Large intestine (tissue), 3 donors: ENCODE measurements around the gene FLT3. TPM values are rescaled to one million over a fixed set of nuclear protein-coding genes. Genes with fewer than 3 reads are reported as not detected.
"Not testable (repeated sequence)": the region's sequence is repeated elsewhere in the genome, so short reads cannot be mapped to it uniquely, and the experiment has no call there.

Source experiments
- DNase-seq, 2 donors: peaks; one replicate each; pipeline versions ENCODE4 v3.0.0 to v3.0.0-alpha.2; 2013
- H3K27ac ChIP-seq: one replicate; pipeline ENCODE4 v1.5.1; 2013; ENCODE audit warnings: low read length
- H3K27me3 ChIP-seq: 2 replicates; pipeline ENCODE4 v1.6.1; 2013; ENCODE audit warnings: low read length; ENCODE audit not compliant: control insufficient read depth, insufficient read depth
- H3K36me3 ChIP-seq: 2 replicates; pipeline ENCODE4 v1.6.1; 2013; ENCODE audit warnings: low read length; ENCODE audit not compliant: control insufficient read depth, insufficient read depth
- H3K4me1 ChIP-seq: one replicate; pipeline ENCODE4 v1.6.1; 2013; ENCODE audit warnings: low read length; ENCODE audit not compliant: control insufficient read depth, insufficient read depth
- H3K4me3 ChIP-seq: one replicate; pipeline ENCODE4 v1.5.1; 2013; ENCODE audit warnings: low read length
- H3K9me3 ChIP-seq: one replicate; pipeline ENCODE4 v1.6.1; 2013; ENCODE audit warnings: mild to moderate bottlenecking, low read depth, low read length, moderate library complexity; ENCODE audit not compliant: control insufficient read depth
- WGBS: methylation state at CpG from one replicate; pipeline ENCODE4 v1.1.5; 2013; ENCODE audit warnings: low lambda C conversion rate; ENCODE audit not compliant: insufficient coverage; 5-methylcytosine and 5-hydroxymethylcytosine counted together
- polyA plus RNA-seq: library from polyadenylated mRNA; unstranded; fragments of 120-200 nt; gene quantifications from one replicate; pipeline ENCODE4 v1.2.1, GENCODE V29; 2013

FLT3 gene
- polyA plus RNA-seq, 1 donor = 1.1 TPM

- WGBS = no CpG with 5 or more reads among the region's 33 CpGs
- Histone ChIP-seq H3K27me3 (peaks cover 77% of the 10 kb centered on the region), H3K4me3 (peak overlapping the region; percentile 87), H3K27ac (peak overlapping the region; percentile 98), H3K36me3 (peaks cover 34% of the 10 kb centered on the region), H3K9me3 (peaks cover 3% of the 10 kb centered on the region), H3K4me1 (peaks cover 29% of the 10 kb centered on the region)
- DNase-seq = peak in 1 of 2 donors; percentile 9
Measured at GRCh38 chr13:27967736-27968315, 132.6 kb downstream of the FLT3 start.

GRCh38 chr13:27967203-27967735 is 133.1 kb downstream of the FLT3 start:
- WGBS = no CpG with 5 or more reads among the region's 18 CpGs
- Histone ChIP-seq H3K27me3 (peaks cover 77% of the 10 kb centered on the region), H3K9me3 (peaks cover 3% of the 10 kb centered on the region), H3K27ac (peak overlapping the region; percentile 98), H3K4me3 (peak overlapping the region; percentile 87), H3K4me1 (peaks cover 28% of the 10 kb centered on the region), H3K36me3 (peaks cover 38% of the 10 kb centered on the region)
- peak in 1 of 2 donors; percentile 22 for DNase-seq

- Histone ChIP-seq H3K27me3 (peaks cover 74% of the 10 kb centered on the region), H3K9me3 (peaks cover 3% of the 10 kb centered on the region), H3K4me3 (peak overlapping the region; percentile 87), H3K27ac (peak overlapping the region; percentile 98), H3K4me1 (peaks cover 26% of the 10 kb centered on the region), H3K36me3 (peaks cover 40% of the 10 kb centered on the region)
- peak in 1 of 2 donors; percentile 44 for DNase-seq
- WGBS = no CpG with 5 or more reads among the region's 38 CpGs
Measured at GRCh38 chr13:27966641-27967202, 133.7 kb downstream of the FLT3 start.

- Histone ChIP-seq H3K36me3 (peaks cover 46% of the 10 kb centered on the region), H3K9me3 (peaks cover 3% of the 10 kb centered on the region), H3K27ac (peak overlapping the region; percentile 98), H3K4me1 (peaks cover 21% of the 10 kb centered on the region), H3K27me3 (peaks cover 74% of the 10 kb centered on the region), H3K4me3 (peak overlapping the region; percentile 87)
- peak in 1 of 2 donors; percentile 55 for DNase-seq
- WGBS = no CpG with 5 or more reads among the region's 45 CpGs
Measured at GRCh38 chr13:27965740-27966640, 134.4 kb downstream of the FLT3 start.

GRCh38 chr13:27965343-27965739 is 135.0 kb downstream of the FLT3 start:
- H3K27ac ChIP-seq = peak overlapping the region; percentile 98
- no CpG with 5 or more reads among the region's 7 CpGs for WGBS
- peak overlapping the region; percentile 87 for H3K4me3 ChIP-seq
- peaks cover 7% of the 10 kb centered on the region for H3K9me3 ChIP-seq
- H3K36me3 ChIP-seq = peaks cover 46% of the 10 kb centered on the region
- peaks cover 22% of the 10 kb centered on the region for H3K4me1 ChIP-seq
- peak in 1 of 2 donors; percentile 46 for DNase-seq
- H3K27me3 ChIP-seq = peaks cover 73% of the 10 kb centered on the region

GRCh38 chr13:27964741-27965323 is 135.5 kb downstream of the FLT3 start:
- no CpG with 5 or more reads among the region's 15 CpGs for WGBS
- peak overlapping the region; percentile 87 for H3K4me3 ChIP-seq
- H3K27ac ChIP-seq = peak overlapping the region; percentile 98
- peaks cover 24% of the 10 kb centered on the region for H3K4me1 ChIP-seq
- H3K9me3 ChIP-seq = peaks cover 8% of the 10 kb centered on the region
- DNase-seq = peak in 1 of 2 donors; percentile 48
- H3K36me3 ChIP-seq = peaks cover 46% of the 10 kb centered on the region
- H3K27me3 ChIP-seq = peaks cover 73% of the 10 kb centered on the region

GRCh38 chr13:27964206-27964605 is 136.2 kb downstream of the FLT3 start:
- Histone ChIP-seq H3K4me3 (peak overlapping the region; percentile 87), H3K4me1 (peaks cover 30% of the 10 kb centered on the region), H3K27me3 (peaks cover 71% of the 10 kb centered on the region), H3K36me3 (peaks cover 46% of the 10 kb centered on the region), H3K27ac (peak overlapping the region; percentile 98)
- H3K9me3 ChIP-seq = not testable (repeated sequence)
- no CpG with 5 or more reads among the region's 13 CpGs for WGBS
- DNase-seq = peak in 1 of 2 donors; percentile 67

GRCh38 chr13:27963491-27963890 is 136.9 kb downstream of the FLT3 start:
- no CpG with 5 or more reads among the region's 3 CpGs for WGBS
- Histone ChIP-seq H3K9me3 (peaks cover 8% of the 10 kb centered on the region), H3K36me3 (peaks cover 46% of the 10 kb centered on the region), H3K27ac (peak overlapping the region; percentile 98), H3K4me3 (peak overlapping the region; percentile 87), H3K4me1 (peaks cover 37% of the 10 kb centered on the region), H3K27me3 (peaks cover 72% of the 10 kb centered on the region)
- DNase-seq = peak in 1 of 2 donors; percentile 86

GRCh38 chr13:27962982-27963381 is 137.4 kb downstream of the FLT3 start:
- Histone ChIP-seq H3K9me3 (peaks cover 8% of the 10 kb centered on the region), H3K4me1 (peaks cover 40% of the 10 kb centered on the region), H3K4me3 (peak overlapping the region; percentile 87), H3K27me3 (peaks cover 68% of the 10 kb centered on the region), H3K36me3 (peaks cover 46% of the 10 kb centered on the region), H3K27ac (peak overlapping the region; percentile 98)
- DNase-seq = no peak
- no CpG with 5 or more reads among the region's 9 CpGs for WGBS
